HL-60 (cell line): Measurements from ENCODE around the gene OR2AK2.

ENCODE experiments used
- DNase-seq, 2 experiments: peaks; one replicate each; pipeline ENCODE4 v3.0.0-alpha.2; 2010 to 2020; ENCODE audit warnings: low read depth in 1 of 2, low spot score in 1 of 2
- H3K27ac ChIP-seq: fragments of 250-450 bp; sonication (Bioruptor Pico); replicated peaks from 2 replicates; pipeline ENCODE4 v1.5.1; 2020; ENCODE audit warnings: mild to moderate bottlenecking, moderate library complexity
- H3K27me3 ChIP-seq: fragments of 250-450 bp; sonication (Bioruptor Pico); 2 replicates; pipeline ENCODE4 v1.5.1; 2021; ENCODE audit warnings: mild to moderate bottlenecking, moderate library complexity; ENCODE audit not compliant: insufficient read depth, poor library complexity, severe bottlenecking
- H3K4me3 ChIP-seq: replicated peaks from 2 replicates; pipeline ENCODE4 v1.5.1; 2011; ENCODE audit warnings: mild to moderate bottlenecking, control low read depth, low read length; ENCODE audit not compliant: insufficient read depth
- CTCF ChIP-seq: IDR thresholded peaks from one replicate; pipeline ENCODE4 v1.5.1; 2011; ENCODE audit warnings: low read length, control low read depth, inconsistent platforms; ENCODE audit not compliant: insufficient read depth
- GABPA ChIP-seq: IDR thresholded peaks from 2 replicates; pipeline ENCODE4 v1.6.1; 2012; ENCODE audit warnings: low read depth
- POLR2AphosphoS5 ChIP-seq: IDR thresholded peaks from 2 replicates; pipeline ENCODE4 v1.6.1; 2012; ENCODE audit warnings: low read depth
- REST ChIP-seq: IDR thresholded peaks from 2 replicates; pipeline ENCODE4 v1.6.1; 2012; ENCODE audit warnings: low read depth; ENCODE audit not compliant: insufficient replicate concordance
- SPI1 ChIP-seq: IDR thresholded peaks from 2 replicates; pipeline ENCODE4 v1.6.1; 2012; ENCODE audit warnings: low read depth, mild to moderate bottlenecking, borderline replicate concordance

The OR2AK2 gene

GRCh38 chr1:247966532-247967204 lies 1.6 kb downstream of the OR2AK2 start:
- DNase-seq = no peak
- Histone ChIP-seq H3K27me3 (no peaks in the 10 kb centered on the region), H3K4me3 (no peak overlapping the region), H3K27ac (no peak overlapping the region)
- TF ChIP-seq REST = no peak
- TF ChIP-seq GABPA = no peak
- no peak for TF ChIP-seq POLR2AphosphoS5
- TF ChIP-seq CTCF = no peak
- no peak for TF ChIP-seq SPI1

GRCh38 chr1:247992986-247993385 lies 28.0 kb downstream of the OR2AK2 start:
- DNase-seq = no peak
- Histone ChIP-seq H3K27ac (no peak overlapping the region), H3K27me3 (no peaks in the 10 kb centered on the region), H3K4me3 (no peak overlapping the region)
- TF ChIP-seq SPI1 (no peak), POLR2AphosphoS5 (no peak), GABPA (no peak), CTCF (no peak), REST (no peak)

- Histone ChIP-seq H3K4me3 (no peak overlapping the region), H3K27me3 (no peaks in the 10 kb centered on the region), H3K27ac (no peak overlapping the region)
- TF ChIP-seq SPI1 (no peak), POLR2AphosphoS5 (no peak), REST (no peak), GABPA (no peak), CTCF (no peak)
- DNase-seq = no peak
Measured at GRCh38 chr1:247998811-247999210, 33.8 kb downstream of the OR2AK2 start.
